SK-N-MC (cell line): ENCODE data around the gene DLEC1.
"Not testable (repeated sequence)": the region's sequence is repeated elsewhere in the genome, so short reads cannot be mapped to it uniquely, and the experiment has no call there.

ENCODE experiments used
- DNase-seq: peaks from one replicate; pipeline ENCODE4 v3.0.0-alpha.2; 2011; ENCODE audit warnings: low read depth, low spot score
- H3K27ac ChIP-seq: fragments of 200-600 bp; sonication (generic); 2 replicates; pipeline ENCODE4 v1.5.1; 2016; ENCODE audit warnings: mixed run types
- H3K36me3 ChIP-seq: fragments of 200-600 bp; sonication (generic); 2 replicates; pipeline ENCODE4 v1.6.1; 2017; ENCODE audit warnings: antibody characterized with exemption, low read length, mixed read lengths; ENCODE audit not compliant: insufficient read depth
- H3K4me3 ChIP-seq: fragments of 200-600 bp; sonication (generic); 2 replicates; pipeline ENCODE4 v1.5.1; 2016
- H3K9ac ChIP-seq: fragments of 200-600 bp; sonication (generic); 2 replicates; pipeline ENCODE4 v1.8.0; 2017; ENCODE audit warnings: mixed run types, mixed read lengths; ENCODE audit not compliant: insufficient read length
- H3K9me3 ChIP-seq: fragments of 200-600 bp; sonication (generic); 2 replicates; pipeline ENCODE4 v1.6.1; 2017; ENCODE audit warnings: low read depth, mild to moderate bottlenecking, antibody characterized with exemption, low read length, moderate library complexity, mixed read lengths
- EZH2 ChIP-seq: fragments of 200-600 bp; sonication (generic); IDR thresholded peaks from one replicate; pipeline ENCODE4 v1.6.1; 2017; ENCODE audit warnings: antibody characterized with exemption
- FOXP2 ChIP-seq: optimal IDR thresholded peaks from 2 replicates; pipeline ENCODE3; 2011; ENCODE audit warnings: mild to moderate bottlenecking, moderate library complexity; ENCODE audit not compliant: insufficient read depth; ENCODE audit errors: extremely low read length, control extremely low read depth
- POLR2AphosphoS5 ChIP-seq: IDR thresholded peaks from 2 replicates; pipeline ENCODE4 v1.6.1; 2012; ENCODE audit warnings: mild to moderate bottlenecking, low read depth, low read length, borderline replicate concordance

The DLEC1 gene

DNA sequence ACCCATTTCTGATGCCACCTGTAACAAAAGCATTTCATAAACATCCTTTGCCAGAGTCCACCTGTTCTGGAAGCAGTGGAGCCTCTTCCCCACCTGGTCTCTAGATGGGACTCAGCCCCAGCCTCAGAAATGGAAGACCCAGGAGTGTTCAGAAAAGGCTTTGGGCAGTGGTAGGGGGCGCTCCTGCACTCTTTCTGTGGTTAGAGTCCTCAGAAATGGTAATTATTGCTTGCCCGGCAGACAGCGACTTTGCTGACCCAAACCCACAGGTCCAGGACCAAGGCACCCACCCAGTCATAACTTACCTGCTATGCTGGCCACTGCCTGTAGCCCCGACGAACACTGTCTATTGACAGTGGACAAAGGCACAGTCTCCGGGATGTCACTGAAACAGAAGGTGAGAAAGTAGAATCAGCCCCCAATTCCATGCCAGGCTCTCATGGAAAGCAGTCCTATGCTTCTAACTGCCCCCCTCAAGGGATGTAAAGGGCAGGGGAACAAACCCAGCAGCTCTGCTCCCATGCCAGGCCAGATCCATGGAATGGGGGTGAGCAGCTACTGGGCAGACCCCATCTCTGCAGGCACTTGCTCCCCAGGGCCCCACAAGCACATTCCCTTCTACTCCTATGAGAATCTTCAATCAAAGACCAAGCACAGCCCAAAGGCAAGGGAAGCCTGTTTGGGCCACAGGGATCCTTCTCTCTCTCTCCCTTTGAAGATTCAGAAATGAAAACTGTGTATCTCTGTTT is 92.8 kb downstream of the DLEC1 start:
- no peak for DNase-seq
- Histone ChIP-seq H3K36me3 (no peaks in the 10 kb centered on the region; the same call in 1 of the 2 replicates), H3K9ac (no peak overlapping the region), H3K4me3 (no peak overlapping the region), H3K9me3 (no peaks in the 10 kb centered on the region), H3K27ac (no peak overlapping the region)
- TF ChIP-seq EZH2, result no peak
- no peak for TF ChIP-seq POLR2AphosphoS5
- TF ChIP-seq FOXP2, result no peak

DNA sequence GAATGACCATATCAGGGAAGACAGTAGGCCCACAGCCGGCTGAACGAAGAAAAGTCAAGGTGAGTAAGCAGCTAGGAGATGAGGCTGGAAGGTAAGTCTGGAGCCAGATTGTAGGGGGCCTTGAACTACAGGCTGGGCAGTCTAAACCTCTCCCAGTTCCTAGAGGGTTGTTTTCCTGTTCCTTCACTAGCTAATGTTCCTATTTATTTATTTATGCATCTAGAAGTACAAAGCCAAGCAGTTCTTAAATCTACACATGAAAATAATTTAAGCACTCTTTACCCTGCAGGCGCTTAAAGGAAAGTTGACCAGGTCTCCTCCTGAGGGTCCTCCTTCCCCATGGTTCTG is 94.2 kb downstream of the DLEC1 start:
- H3K27ac ChIP-seq, result no peak overlapping the region
- no peak overlapping the region for H3K9ac ChIP-seq
- TF ChIP-seq EZH2 (no peak), POLR2AphosphoS5 (no peak), FOXP2 (no peak)
- no peak for DNase-seq
- no peaks in the 10 kb centered on the region for H3K9me3 ChIP-seq
- H3K4me3 ChIP-seq, result no peak overlapping the region
- no peaks in the 10 kb centered on the region; the same call in 1 of the 2 replicates for H3K36me3 ChIP-seq

DNA sequence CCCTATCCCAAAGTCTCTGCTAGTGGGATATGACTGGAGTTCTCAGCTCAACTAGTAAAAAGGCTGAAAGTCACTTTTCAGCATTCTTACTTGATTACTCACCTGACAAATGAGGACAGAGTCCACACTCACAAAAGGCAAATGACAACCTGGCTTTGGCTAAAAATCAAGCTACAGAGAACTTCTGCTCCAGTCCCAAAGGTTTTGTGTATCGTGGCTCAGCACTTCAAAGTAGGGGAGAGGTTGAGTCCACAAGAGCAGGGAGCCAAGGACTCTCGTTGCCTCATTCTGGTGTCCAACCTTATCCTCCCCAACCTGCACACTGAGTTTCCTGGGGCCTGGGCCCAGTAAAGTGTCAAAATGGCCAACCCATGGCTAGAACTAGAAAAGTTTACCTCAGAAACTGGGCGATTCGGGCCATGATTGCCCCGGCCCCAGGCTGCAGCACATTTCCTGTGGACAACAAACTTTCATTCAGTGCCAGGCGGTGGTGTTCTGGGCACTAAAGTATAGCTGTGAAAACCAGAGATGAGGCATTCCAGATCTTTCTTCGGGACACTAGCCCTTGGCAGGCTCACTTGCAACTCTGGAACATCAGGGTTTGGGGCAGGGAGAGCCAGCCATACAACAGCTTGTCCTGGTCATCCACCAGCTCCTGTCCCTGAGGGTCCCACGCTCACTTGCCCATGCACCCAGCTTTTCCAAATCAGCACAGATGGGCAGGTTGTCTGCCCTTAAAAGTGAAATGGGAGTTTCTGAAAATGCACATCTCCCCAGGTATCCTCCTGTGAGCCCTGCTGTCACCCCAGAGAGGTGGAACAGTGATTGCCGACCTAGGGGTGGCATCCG is 94.8 kb downstream of the DLEC1 start:
- DNase-seq, result no peak
- Histone ChIP-seq H3K9ac (no peak overlapping the region), H3K4me3 (no peak overlapping the region), H3K27ac (no peak overlapping the region), H3K9me3 (no peaks in the 10 kb centered on the region), H3K36me3 (no peaks in the 10 kb centered on the region; the same call in 1 of the 2 replicates)
- TF ChIP-seq POLR2AphosphoS5 (no peak), FOXP2 (no peak), EZH2 (no peak)

DNA sequence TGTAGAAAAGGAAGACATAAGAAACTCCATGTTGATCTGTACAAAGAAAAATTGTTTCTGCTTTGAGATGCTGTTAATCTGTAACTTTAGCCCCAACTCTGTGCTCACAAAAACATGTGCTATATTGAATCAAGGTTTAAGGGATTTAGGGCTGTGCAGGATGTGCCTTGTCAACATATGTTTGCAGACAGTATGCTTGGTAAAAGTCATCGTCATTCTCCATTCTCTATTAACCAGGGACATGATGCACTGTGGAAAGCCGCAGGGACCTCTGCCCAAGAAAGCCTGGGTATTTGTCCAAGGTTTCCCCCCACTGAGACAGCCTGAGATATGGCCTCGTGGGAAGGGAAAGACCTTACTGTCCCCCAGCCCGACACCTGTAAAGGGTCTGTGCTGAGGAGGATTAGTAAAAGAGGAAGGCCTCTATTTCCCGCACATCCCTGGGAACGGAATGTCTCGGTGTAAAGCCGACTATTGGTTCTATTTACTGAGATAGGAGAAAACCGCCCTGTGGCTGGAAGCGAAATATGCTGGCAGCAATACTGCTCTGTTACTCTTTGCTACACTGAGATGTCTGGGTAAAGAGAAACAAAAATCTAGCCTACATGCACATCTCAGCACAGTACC is 95.6 kb downstream of the DLEC1 start:
- H3K36me3 ChIP-seq, H3K27ac ChIP-seq, H3K9me3 ChIP-seq, DNase-seq, H3K9ac ChIP-seq, H3K4me3 ChIP-seq: not testable (repeated sequence)

DNA sequence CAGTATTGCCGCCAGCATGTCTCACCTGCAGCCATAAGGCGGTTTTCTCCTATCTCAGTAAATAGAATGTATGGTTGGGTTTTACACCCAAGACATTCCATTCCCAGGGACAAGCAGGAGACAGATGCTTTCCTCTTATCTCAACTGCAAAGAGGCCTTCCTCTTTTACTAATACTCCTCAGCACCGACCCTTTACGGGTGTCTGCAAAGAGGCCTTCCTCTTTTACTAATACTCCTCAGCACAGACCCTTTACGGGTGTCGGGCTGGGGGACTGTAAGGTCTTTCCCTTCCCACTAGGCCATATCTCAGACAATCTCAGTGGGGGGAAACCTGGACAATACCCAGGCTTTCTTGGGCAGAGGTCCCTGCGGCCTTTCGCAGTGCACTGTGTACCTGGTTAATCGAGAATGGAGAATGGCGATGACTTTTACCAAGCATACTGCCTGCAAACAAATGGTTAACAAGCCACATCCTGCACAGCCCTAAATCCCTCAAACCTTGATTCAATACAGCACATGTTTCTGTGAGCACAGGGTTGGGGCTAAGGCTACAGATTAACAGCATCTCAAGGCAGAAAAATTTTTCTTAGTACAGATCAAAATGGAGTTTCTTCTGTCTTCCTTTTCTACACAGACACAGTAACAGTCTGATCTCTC is 96.7 kb downstream of the DLEC1 start:
- Histone ChIP-seq H3K9ac (peak overlapping the region; percentile 83), H3K4me3 (peak overlapping the region; percentile 87)
- H3K36me3 ChIP-seq, DNase-seq, H3K27ac ChIP-seq, H3K9me3 ChIP-seq: not testable (repeated sequence)

DNA sequence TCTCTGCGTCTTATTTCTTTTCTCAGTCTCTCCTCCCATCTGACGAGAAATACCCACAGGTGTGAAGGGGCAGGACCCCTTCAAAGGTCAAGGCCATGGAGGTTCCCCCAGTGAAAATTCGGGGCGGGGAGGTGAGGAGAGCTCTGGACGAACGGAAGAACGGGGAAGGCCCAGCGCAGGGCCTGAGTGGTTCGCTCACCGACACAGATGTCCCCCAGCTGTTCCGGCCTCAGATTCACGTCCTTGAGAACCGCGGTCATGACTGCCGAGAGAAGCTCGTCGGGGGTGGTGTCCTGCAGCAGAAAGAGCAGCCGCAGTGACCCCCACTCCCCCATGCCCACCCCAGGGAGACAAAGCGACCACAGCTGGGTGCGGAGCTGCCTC is 97.4 kb downstream of the DLEC1 start:
- Histone ChIP-seq H3K9ac (peak overlapping the region; percentile 83), H3K36me3 (no peaks in the 10 kb centered on the region), H3K27ac (no peak overlapping the region), H3K9me3 (no peaks in the 10 kb centered on the region), H3K4me3 (peak overlapping the region; percentile 87)
- no peak for DNase-seq
- TF ChIP-seq EZH2 (no peak), FOXP2 (no peak), POLR2AphosphoS5 (no peak)

DNA sequence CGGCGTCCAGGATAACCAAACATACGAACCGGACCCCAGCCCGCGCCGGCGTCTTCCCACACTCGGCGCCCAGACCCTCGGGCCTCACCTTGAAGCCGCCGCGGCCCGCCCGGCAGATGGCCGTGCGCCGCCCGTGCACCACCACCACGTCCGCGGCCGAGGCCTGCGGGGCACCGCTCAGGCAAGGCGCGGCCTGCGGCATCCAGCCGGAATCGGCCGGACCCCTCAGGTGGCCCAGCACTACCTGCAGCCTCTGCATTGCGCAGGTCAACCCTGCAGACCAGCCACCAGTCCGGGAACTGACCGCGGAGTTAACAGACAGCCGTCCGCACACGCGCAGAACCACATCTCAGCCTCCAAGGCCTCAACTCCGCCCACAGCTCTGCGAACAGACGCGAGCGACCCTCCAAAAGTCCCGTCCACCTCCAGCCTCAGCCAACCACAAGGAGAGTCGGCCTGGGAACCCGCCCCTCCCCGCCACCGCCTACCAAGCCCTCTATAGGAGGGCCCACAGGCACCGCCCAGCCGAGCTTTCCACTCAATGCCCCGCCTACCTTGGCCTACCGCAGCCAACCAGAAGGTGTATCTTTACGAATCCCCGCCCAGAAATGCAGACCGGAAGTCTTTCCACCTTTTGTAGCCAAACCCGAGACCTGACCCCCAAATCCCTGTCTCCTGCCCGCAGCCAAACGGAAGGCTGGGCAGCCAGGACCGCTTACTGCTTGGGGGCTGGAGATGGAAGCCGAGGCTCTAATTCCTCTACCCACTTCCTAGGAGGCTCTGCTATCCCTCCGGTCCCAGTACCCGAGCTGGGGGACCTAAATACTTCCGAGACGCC is 98.0 kb downstream of the DLEC1 start, which contains the start of gene ACAA1:
TSS of gene ACAA1 (minus strand) at position 351 of the 838 bp plus-strand sequence. CDS start at position 259, 92 bp downstream.
- Histone ChIP-seq H3K36me3 (no peaks in the 10 kb centered on the region), H3K27ac (no peak within 1 kb of the TSS), H3K9ac (peak within 1 kb of the TSS; percentile 83), H3K4me3 (peak within 1 kb of the TSS; percentile 87), H3K9me3 (no peaks in the 10 kb centered on the region)
- TF ChIP-seq EZH2 (no peak), POLR2AphosphoS5 (peak; percentile 86)
- DNase-seq, result peak; percentile 65
